ENCODE results near the gene SLC12A8. TPM values are rescaled to one million over a fixed set of nuclear protein-coding genes. Genes with fewer than 3 reads are reported as not detected.

The SLC12A8 gene
- total and polyA plus RNA-seq, 2 experiments from 2014 or later: 6.9 to 15.9 TPM

DNA sequence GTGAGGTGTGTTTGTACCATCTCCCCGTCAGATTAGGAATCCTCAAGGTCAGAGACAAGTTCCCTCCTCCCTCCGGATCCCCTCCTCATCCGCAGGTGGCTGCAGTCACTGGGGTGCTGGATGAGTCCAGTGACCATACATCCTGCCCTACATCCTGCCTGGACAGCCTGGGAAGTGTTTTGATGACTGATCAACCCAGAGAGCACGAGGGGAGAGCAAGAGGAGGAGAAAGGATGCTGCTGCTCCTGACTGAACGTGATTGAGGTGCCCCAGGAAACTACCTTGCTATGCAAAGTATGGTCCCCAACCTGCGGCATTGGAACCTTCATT, 65.1 kb downstream of the SLC12A8 start:
- H3K36me3 Mint-ChIP-seq (ENCODE audit: low read depth): no peaks in the 10 kb centered on the region

More for the DNA sequence above, 65.1 kb downstream of the SLC12A8 start:
- Histone ChIP-seq H3K4me1 (ENCODE audit: insufficient read depth) (peaks cover 27% of the 10 kb centered on the region), H4K20me1 (replicated peaks; ENCODE audit: insufficient read depth) (no peaks in the 10 kb centered on the region), H3K36me3 (ENCODE audit: insufficient read depth) (0 out of 2 replicates have a peak, but pooled peaks cover 3% of the 10 kb centered on the region), H2AFZ (no peak overlapping the region), H3K27ac (ENCODE audit: low read depth) (0 out of 2 replicates have a peak overlapping the region, but pooled peaks have one; percentile 3), H3K4me2 (no peak overlapping the region), H3F3A (replicated peaks; ENCODE audit: low read depth) (peaks cover 3% of the 10 kb centered on the region), H3K9me2 (ENCODE audit: insufficient read depth) (no peaks in the 10 kb centered on the region), H3K4me3 (no peak overlapping the region), H3K79me2 (replicated peaks; ENCODE audit: insufficient read depth) (no peaks in the 10 kb centered on the region), H3K27me3 (ENCODE audit: insufficient read depth) (no peaks in the 10 kb centered on the region)
- TF ChIP-seq, protein P1, sequence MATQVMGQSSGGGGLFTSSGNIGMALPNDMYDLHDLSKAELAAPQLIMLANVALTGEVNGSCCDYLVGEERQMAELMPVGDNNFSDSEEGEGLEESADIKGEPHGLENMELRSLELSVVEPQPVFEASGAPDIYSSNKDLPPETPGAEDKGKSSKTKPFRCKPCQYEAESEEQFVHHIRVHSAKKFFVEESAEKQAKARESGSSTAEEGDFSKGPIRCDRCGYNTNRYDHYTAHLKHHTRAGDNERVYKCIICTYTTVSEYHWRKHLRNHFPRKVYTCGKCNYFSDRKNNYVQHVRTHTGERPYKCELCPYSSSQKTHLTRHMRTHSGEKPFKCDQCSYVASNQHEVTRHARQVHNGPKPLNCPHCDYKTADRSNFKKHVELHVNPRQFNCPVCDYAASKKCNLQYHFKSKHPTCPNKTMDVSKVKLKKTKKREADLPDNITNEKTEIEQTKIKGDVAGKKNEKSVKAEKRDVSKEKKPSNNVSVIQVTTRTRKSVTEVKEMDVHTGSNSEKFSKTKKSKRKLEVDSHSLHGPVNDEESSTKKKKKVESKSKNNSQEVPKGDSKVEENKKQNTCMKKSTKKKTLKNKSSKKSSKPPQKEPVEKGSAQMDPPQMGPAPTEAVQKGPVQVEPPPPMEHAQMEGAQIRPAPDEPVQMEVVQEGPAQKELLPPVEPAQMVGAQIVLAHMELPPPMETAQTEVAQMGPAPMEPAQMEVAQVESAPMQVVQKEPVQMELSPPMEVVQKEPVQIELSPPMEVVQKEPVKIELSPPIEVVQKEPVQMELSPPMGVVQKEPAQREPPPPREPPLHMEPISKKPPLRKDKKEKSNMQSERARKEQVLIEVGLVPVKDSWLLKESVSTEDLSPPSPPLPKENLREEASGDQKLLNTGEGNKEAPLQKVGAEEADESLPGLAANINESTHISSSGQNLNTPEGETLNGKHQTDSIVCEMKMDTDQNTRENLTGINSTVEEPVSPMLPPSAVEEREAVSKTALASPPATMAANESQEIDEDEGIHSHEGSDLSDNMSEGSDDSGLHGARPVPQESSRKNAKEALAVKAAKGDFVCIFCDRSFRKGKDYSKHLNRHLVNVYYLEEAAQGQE (IDR thresholded peaks at IDR 0.05; ENCODE audit: unreplicated experiment): no peak
- TF ChIP-seq CREB1 (CRISPR knock-in tag; IDR thresholded peaks at IDR 0.05; ENCODE audit: low read depth) (no peak), NANOG (IDR thresholded peaks at IDR 0.05; ENCODE audit: borderline replicate concordance) (no peak), JUNB (IDR thresholded peaks at IDR 0.05; ENCODE audit: unreplicated experiment) (no peak), ZNF114 (CRISPR knock-in tag; IDR thresholded peaks at IDR 0.05) (no peak), STAT1 (IDR thresholded peaks at IDR 0.05; ENCODE audit: unreplicated experiment) (no peak), ZNF331 (CRISPR knock-in tag; IDR thresholded peaks at IDR 0.05; ENCODE audit: low read depth) (no peak), POLR2AphosphoS5 (IDR thresholded peaks at IDR 0.05; ENCODE audit: low read depth) (no peak), EZH2phosphoT487 (IDR thresholded peaks at IDR 0.05; ENCODE audit: unreplicated experiment) (no peak), EZH2 (IDR thresholded peaks at IDR 0.05; ENCODE audit: low read depth, unreplicated experiment) (no peak)
- TF ChIP-seq, protein P2, sequence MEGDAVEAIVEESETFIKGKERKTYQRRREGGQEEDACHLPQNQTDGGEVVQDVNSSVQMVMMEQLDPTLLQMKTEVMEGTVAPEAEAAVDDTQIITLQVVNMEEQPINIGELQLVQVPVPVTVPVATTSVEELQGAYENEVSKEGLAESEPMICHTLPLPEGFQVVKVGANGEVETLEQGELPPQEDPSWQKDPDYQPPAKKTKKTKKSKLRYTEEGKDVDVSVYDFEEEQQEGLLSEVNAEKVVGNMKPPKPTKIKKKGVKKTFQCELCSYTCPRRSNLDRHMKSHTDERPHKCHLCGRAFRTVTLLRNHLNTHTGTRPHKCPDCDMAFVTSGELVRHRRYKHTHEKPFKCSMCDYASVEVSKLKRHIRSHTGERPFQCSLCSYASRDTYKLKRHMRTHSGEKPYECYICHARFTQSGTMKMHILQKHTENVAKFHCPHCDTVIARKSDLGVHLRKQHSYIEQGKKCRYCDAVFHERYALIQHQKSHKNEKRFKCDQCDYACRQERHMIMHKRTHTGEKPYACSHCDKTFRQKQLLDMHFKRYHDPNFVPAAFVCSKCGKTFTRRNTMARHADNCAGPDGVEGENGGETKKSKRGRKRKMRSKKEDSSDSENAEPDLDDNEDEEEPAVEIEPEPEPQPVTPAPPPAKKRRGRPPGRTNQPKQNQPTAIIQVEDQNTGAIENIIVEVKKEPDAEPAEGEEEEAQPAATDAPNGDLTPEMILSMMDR (conservative IDR thresholded peaks at IDR 0.05; ENCODE audit: low read depth in 2 of 2): no peak
- TF ChIP-seq, protein P3, sequence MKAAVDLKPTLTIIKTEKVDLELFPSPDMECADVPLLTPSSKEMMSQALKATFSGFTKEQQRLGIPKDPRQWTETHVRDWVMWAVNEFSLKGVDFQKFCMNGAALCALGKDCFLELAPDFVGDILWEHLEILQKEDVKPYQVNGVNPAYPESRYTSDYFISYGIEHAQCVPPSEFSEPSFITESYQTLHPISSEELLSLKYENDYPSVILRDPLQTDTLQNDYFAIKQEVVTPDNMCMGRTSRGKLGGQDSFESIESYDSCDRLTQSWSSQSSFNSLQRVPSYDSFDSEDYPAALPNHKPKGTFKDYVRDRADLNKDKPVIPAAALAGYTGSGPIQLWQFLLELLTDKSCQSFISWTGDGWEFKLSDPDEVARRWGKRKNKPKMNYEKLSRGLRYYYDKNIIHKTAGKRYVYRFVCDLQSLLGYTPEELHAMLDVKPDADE (IDR thresholded peaks at IDR 0.05): no peak
- TF ChIP-seq, protein P4, sequence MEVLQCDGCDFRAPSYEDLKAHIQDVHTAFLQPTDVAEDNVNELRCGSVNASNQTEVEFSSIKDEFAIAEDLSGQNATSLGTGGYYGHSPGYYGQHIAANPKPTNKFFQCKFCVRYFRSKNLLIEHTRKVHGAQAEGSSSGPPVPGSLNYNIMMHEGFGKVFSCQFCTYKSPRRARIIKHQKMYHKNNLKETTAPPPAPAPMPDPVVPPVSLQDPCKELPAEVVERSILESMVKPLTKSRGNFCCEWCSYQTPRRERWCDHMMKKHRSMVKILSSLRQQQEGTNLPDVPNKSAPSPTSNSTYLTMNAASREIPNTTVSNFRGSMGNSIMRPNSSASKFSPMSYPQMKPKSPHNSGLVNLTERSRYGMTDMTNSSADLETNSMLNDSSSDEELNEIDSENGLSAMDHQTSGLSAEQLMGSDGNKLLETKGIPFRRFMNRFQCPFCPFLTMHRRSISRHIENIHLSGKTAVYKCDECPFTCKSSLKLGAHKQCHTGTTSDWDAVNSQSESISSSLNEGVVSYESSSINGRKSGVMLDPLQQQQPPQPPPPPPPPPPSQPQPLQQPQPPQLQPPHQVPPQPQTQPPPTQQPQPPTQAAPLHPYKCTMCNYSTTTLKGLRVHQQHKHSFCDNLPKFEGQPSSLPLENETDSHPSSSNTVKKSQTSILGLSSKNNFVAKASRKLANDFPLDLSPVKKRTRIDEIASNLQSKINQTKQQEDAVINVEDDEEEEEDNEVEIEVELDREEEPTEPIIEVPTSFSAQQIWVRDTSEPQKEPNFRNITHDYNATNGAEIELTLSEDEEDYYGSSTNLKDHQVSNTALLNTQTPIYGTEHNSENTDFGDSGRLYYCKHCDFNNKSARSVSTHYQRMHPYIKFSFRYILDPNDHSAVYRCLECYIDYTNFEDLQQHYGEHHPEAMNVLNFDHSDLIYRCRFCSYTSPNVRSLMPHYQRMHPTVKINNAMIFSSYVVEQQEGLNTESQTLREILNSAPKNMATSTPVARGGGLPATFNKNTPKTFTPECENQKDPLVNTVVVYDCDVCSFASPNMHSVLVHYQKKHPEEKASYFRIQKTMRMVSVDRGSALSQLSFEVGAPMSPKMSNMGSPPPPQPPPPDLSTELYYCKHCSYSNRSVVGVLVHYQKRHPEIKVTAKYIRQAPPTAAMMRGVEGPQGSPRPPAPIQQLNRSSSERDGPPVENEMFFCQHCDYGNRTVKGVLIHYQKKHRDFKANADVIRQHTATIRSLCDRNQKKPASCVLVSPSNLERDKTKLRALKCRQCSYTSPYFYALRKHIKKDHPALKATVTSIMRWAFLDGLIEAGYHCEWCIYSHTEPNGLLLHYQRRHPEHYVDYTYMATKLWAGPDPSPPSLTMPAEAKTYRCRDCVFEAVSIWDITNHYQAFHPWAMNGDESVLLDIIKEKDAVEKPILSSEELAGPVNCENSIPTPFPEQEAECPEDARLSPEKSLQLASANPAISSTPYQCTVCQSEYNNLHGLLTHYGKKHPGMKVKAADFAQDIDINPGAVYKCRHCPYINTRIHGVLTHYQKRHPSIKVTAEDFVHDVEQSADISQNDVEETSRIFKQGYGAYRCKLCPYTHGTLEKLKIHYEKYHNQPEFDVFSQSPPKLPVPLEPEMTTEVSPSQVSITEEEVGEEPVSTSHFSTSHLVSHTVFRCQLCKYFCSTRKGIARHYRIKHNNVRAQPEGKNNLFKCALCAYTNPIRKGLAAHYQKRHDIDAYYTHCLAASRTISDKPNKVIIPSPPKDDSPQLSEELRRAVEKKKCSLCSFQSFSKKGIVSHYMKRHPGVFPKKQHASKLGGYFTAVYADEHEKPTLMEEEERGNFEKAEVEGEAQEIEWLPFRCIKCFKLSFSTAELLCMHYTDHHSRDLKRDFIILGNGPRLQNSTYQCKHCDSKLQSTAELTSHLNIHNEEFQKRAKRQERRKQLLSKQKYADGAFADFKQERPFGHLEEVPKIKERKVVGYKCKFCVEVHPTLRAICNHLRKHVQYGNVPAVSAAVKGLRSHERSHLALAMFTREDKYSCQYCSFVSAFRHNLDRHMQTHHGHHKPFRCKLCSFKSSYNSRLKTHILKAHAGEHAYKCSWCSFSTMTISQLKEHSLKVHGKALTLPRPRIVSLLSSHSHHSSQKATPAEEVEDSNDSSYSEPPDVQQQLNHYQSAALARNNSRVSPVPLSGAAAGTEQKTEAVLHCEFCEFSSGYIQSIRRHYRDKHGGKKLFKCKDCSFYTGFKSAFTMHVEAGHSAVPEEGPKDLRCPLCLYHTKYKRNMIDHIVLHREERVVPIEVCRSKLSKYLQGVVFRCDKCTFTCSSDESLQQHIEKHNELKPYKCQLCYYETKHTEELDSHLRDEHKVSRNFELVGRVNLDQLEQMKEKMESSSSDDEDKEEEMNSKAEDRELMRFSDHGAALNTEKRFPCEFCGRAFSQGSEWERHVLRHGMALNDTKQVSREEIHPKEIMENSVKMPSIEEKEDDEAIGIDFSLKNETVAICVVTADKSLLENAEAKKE (CRISPR knock-in tag; IDR thresholded peaks at IDR 0.05): no peak
- ATAC-seq (no peak), DNase-seq (ENCODE audit: low spot score) (no peak)
- H3K27ac Mint-ChIP-seq: no peak overlapping the region
- H3K4me3 Mint-ChIP-seq: no peak overlapping the region
- peaks cover 36% of the 10 kb centered on the region for H3K4me1 Mint-ChIP-seq
- H3K27me3 Mint-ChIP-seq (ENCODE audit: insufficient read depth, low read depth, poor library complexity): peaks cover 15% of the 10 kb centered on the region
- no peaks in the 10 kb centered on the region for H3K9me3 Mint-ChIP-seq
